HepG2 (cell line): ENCODE data around the gene TUBA4B. TPM values are rescaled to one million over a fixed set of nuclear protein-coding genes. Genes with fewer than 3 reads are reported as not detected.

Source experiments
- ATRX ChIP-seq: sonication (generic); formaldehyde crosslinking; IDR thresholded peaks from 2 replicates; pipeline ENCODE4 v1.4.0; 2020; ENCODE audit warnings: missing genetic modification reagents, borderline replicate concordance
- CHCHD3 ChIP-seq: sonication (generic); formaldehyde crosslinking; IDR thresholded peaks from 2 replicates; pipeline ENCODE4 v1.8.0; 2022; ENCODE audit warnings: mild to moderate bottlenecking, missing genetic modification reagents, moderate library complexity
- ELF1 ChIP-seq: sonication (generic); formaldehyde crosslinking; IDR thresholded peaks from 2 replicates; pipeline ENCODE4 v1.4.0; 2020; ENCODE audit warnings: missing genetic modification reagents
- ETV6 ChIP-seq: sonication (generic); formaldehyde crosslinking; conservative IDR thresholded peaks from 2 replicates; pipeline ENCODE4 v1.4.0; 2020; ENCODE audit warnings: missing genetic modification reagents
- MEIS1 ChIP-seq: sonication (generic); formaldehyde crosslinking; IDR thresholded peaks from 2 replicates; pipeline ENCODE4 v1.9.0; 2021; ENCODE audit warnings: mild to moderate bottlenecking, missing genetic modification reagents, moderate library complexity, borderline replicate concordance
- MEIS2 ChIP-seq: sonication (generic); formaldehyde crosslinking; IDR thresholded peaks from 2 replicates; pipeline ENCODE4 v1.9.0; 2021; ENCODE audit warnings: mild to moderate bottlenecking, missing genetic modification reagents
- POLR2A ChIP-seq, 2 experiments: IDR thresholded peaks; 2 replicates each; pipeline ENCODE4 v1.6.1; 2011; ENCODE audit warnings: low read depth in 2 of 2, low read length in 2 of 2, mild to moderate bottlenecking in 1 of 2, moderate library complexity in 1 of 2; ENCODE audit not compliant: insufficient read depth in 1 of 2
- SIN3A ChIP-seq: IDR thresholded peaks from 2 replicates; pipeline ENCODE4 v1.6.1; 2011; ENCODE audit warnings: low read depth, mild to moderate bottlenecking, control low read depth, low read length, borderline replicate concordance
- SNRNP70 ChIP-seq: fragments of 200-400 bp; formaldehyde crosslinking; IDR thresholded peaks from 2 replicates; pipeline ENCODE4 v1.6.1; 2017; ENCODE audit warnings: mild to moderate bottlenecking, low read depth, low read length, moderate library complexity
- SRSF4 ChIP-seq: fragments of 200-400 bp; formaldehyde crosslinking; IDR thresholded peaks from one replicate; pipeline ENCODE4 v1.6.1; 2018; ENCODE audit warnings: mild to moderate bottlenecking, low read depth, low read length, moderate library complexity; ENCODE audit not compliant: poor library complexity, severe bottlenecking
- TARDBP ChIP-seq: sonication (generic); formaldehyde crosslinking; IDR thresholded peaks from 2 replicates; pipeline ENCODE4 v1.8.0; 2022; ENCODE audit warnings: mild to moderate bottlenecking, missing genetic modification reagents
- ZFP41 ChIP-seq: sonication (generic); formaldehyde crosslinking; IDR thresholded peaks from 2 replicates; pipeline ENCODE4 v1.4.0; 2020; ENCODE audit warnings: mild to moderate bottlenecking, missing genetic modification reagents, borderline replicate concordance
- ZIK1 ChIP-seq: sonication (generic); formaldehyde crosslinking; IDR thresholded peaks from 2 replicates; pipeline ENCODE4 v1.5.0; 2020; ENCODE audit warnings: mild to moderate bottlenecking, low read depth, missing genetic modification reagents, borderline replicate concordance
- ZKSCAN5 ChIP-seq: sonication (generic); formaldehyde crosslinking; IDR thresholded peaks from 2 replicates; pipeline ENCODE4 v1.5.1; 2020; ENCODE audit warnings: mild to moderate bottlenecking, missing genetic modification reagents
- ZNF256 ChIP-seq: sonication (generic); formaldehyde crosslinking; conservative IDR thresholded peaks from 2 replicates; pipeline ENCODE4 v1.4.0; 2020; ENCODE audit warnings: missing genetic modification reagents
- ZNF556 ChIP-seq: sonication (generic); formaldehyde crosslinking; IDR thresholded peaks from 2 replicates; pipeline ENCODE4 v1.4.0; 2020; ENCODE audit warnings: mild to moderate bottlenecking, missing genetic modification reagents, borderline replicate concordance
- polyA plus RNA-seq, 8 experiments: library from polyadenylated mRNA; depleted of rRNA in 3 of 8; stranded (reverse) in 7 of 8; unstranded in 1 of 8; fragments of >200 nt; fragmentation: Illumina TruSeq in 4 of 8; extraction: Trizol in 4 of 8; gene quantifications; 2 replicates each; pipeline versions ENCODE4 v1.2.1 to v1.2.3, GENCODE V29; 2011 to 2016; ENCODE audit warnings: low read depth in 4 of 8, missing spikeins in 1 of 8, mixed read lengths in 1 of 8; ENCODE audit not compliant: insufficient read depth in 1 of 8
- total RNA-seq, 5 experiments: library from RNA; depleted of rRNA; stranded (reverse); fragments of >200 nt; fragmentation: Illumina TruSeq; extraction: Trizol; gene quantifications; 2 replicates each; pipeline ENCODE4 v1.2.3, GENCODE V29; 2016; ENCODE audit warnings: low read depth in 1 of 5
- TF ChIP-seq, protein P1 (sequence below): sonication (generic); formaldehyde crosslinking; IDR thresholded peaks from 2 replicates; pipeline ENCODE4 v1.9.0; 2021; ENCODE audit warnings: missing genetic modification reagents, borderline replicate concordance
- TF ChIP-seq, protein P2 (sequence below): sonication (generic); formaldehyde crosslinking; IDR thresholded peaks from 2 replicates; pipeline ENCODE4 v1.5.1; 2020; ENCODE audit warnings: mild to moderate bottlenecking, missing genetic modification reagents
- TF ChIP-seq, protein P3 (sequence below): sonication (generic); formaldehyde crosslinking; IDR thresholded peaks from 2 replicates; pipeline ENCODE4 v1.4.0; 2020; ENCODE audit warnings: missing genetic modification reagents
- TF ChIP-seq, protein P4 (sequence below), 2 experiments: sonication (generic) in 1 of 2; formaldehyde crosslinking in 1 of 2; IDR thresholded peaks; 2 replicates each; pipeline versions ENCODE4 v1.5.1 to v1.6.1; 2011 to 2020; ENCODE audit warnings: borderline replicate concordance in 1 of 2, low read depth in 1 of 2, low read length in 1 of 2, mild to moderate bottlenecking in 1 of 2, missing genetic modification reagents in 1 of 2, moderate library complexity in 1 of 2

The TUBA4B gene
- total and polyA plus RNA-seq, 2 of the 13 experiments (the other 11 are each of a cell fraction or from before 2014, with no cell fraction given): 0.18 to 0.22 TPM

DNA sequence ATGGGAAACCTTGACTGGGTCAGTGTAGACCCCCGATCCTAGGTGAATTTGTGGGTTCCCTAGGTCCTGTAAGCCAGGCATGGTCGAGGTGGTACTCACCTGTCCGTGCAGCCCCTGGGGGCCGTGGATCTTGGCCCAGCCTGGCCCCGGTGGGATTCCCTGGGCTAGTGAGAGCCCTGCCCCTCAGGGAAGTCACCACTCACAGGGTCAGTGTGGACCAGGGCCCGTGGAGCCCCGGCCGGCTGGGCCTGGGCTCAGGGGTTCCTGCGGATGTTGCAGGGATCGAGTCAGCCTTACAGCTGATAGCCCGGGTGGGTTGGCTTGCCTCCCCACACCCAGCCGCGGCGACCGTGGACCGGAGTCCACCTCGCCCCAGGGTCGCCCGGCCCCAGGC is 24.1 kb upstream of the TUBA4B start (continued):
- TF ChIP-seq, protein P1, sequence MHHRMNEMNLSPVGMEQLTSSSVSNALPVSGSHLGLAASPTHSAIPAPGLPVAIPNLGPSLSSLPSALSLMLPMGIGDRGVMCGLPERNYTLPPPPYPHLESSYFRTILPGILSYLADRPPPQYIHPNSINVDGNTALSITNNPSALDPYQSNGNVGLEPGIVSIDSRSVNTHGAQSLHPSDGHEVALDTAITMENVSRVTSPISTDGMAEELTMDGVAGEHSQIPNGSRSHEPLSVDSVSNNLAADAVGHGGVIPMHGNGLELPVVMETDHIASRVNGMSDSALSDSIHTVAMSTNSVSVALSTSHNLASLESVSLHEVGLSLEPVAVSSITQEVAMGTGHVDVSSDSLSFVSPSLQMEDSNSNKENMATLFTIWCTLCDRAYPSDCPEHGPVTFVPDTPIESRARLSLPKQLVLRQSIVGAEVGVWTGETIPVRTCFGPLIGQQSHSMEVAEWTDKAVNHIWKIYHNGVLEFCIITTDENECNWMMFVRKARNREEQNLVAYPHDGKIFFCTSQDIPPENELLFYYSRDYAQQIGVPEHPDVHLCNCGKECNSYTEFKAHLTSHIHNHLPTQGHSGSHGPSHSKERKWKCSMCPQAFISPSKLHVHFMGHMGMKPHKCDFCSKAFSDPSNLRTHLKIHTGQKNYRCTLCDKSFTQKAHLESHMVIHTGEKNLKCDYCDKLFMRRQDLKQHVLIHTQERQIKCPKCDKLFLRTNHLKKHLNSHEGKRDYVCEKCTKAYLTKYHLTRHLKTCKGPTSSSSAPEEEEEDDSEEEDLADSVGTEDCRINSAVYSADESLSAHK: no peak
- TF ChIP-seq ELF1 (CRISPR knock-in tag) (peak; percentile 2; the same call in 1 of the 2 replicates), TARDBP (no peak), SRSF4 (no peak), SNRNP70 (no peak), MEIS2 (no peak), ZKSCAN5 (CRISPR knock-in tag) (0 out of 2 replicates have a peak, but pooled peaks have one; percentile 36), SIN3A (peak; percentile 59; the same call in 1 of the 2 replicates), ZNF556 (CRISPR knock-in tag) (peak; percentile 50; the same call in 1 of the 2 replicates), ATRX (CRISPR knock-in tag) (no peak), CHCHD3 (0 out of 2 replicates have a peak, but pooled peaks have one; percentile 24), ZNF256 (CRISPR knock-in tag) (no peak), ETV6 (0 out of 2 replicates have a peak, but pooled peaks have one; percentile 32), MEIS1 (CRISPR knock-in tag) (0 out of 2 replicates have a peak, but pooled peaks have one; percentile 11), POLR2A (IDR thresholded peaks at IDR 0.05; ENCODE audit: insufficient read depth in 1 of 2, low read depth in 2 of 2, low read length in 2 of 2) (peak in 1 of 2 experiments; percentile 61; a peak in 2 of 4 replicates), ZIK1 (CRISPR knock-in tag) (peak; percentile 23; the same call in 1 of the 2 replicates), ZFP41 (0 out of 2 replicates have a peak, but pooled peaks have one; percentile 21)
- TF ChIP-seq, protein P2, sequence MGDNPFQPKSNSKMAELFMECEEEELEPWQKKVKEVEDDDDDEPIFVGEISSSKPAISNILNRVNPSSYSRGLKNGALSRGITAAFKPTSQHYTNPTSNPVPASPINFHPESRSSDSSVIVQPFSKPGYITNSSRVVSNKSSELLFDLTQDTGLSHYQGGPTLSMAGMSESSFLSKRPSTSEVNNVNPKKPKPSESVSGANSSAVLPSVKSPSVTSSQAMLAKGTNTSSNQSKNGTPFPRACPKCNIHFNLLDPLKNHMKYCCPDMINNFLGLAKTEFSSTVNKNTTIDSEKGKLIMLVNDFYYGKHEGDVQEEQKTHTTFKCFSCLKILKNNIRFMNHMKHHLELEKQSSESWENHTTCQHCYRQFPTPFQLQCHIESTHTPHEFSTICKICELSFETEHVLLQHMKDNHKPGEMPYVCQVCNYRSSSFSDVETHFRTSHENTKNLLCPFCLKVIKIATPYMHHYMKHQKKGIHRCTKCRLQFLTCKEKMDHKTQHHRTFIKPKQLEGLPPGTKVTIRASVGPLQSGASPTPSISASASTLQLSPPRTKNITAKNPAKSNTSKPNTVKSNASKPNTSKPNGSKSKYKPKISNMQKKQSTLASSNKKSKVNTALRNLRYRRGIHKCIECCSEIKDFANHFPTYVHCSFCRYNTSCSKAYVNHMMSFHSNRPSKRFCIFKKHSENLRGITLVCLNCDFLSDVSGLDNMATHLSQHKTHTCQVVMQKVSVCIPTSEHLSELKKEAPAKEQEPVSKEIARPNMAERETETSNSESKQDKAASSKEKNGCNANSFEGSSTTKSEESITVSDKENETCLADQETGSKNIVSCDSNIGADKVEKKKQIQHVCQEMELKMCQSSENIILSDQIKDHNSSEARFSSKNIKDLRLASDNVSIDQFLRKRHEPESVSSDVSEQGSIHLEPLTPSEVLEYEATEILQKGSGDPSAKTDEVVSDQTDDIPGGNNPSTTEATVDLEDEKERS (CRISPR knock-in tag): 0 out of 2 replicates have a peak, but pooled peaks have one; percentile 66
- TF ChIP-seq, protein P3, sequence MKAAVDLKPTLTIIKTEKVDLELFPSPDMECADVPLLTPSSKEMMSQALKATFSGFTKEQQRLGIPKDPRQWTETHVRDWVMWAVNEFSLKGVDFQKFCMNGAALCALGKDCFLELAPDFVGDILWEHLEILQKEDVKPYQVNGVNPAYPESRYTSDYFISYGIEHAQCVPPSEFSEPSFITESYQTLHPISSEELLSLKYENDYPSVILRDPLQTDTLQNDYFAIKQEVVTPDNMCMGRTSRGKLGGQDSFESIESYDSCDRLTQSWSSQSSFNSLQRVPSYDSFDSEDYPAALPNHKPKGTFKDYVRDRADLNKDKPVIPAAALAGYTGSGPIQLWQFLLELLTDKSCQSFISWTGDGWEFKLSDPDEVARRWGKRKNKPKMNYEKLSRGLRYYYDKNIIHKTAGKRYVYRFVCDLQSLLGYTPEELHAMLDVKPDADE (CRISPR knock-in tag): no peak
- TF ChIP-seq, protein P4, sequence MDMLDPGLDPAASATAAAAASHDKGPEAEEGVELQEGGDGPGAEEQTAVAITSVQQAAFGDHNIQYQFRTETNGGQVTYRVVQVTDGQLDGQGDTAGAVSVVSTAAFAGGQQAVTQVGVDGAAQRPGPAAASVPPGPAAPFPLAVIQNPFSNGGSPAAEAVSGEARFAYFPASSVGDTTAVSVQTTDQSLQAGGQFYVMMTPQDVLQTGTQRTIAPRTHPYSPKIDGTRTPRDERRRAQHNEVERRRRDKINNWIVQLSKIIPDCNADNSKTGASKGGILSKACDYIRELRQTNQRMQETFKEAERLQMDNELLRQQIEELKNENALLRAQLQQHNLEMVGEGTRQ (IDR thresholded peaks at IDR 0.05; ENCODE audit: low read depth, low read length): no peak
- TF ChIP-seq, protein P4 (CRISPR knock-in tag; IDR thresholded peaks at IDR 0.05; ENCODE audit: borderline replicate concordance): peak; percentile 13; the same call in 1 of the 2 replicates
